ENCODE results near the gene SAMD4B. TPM values are rescaled to one million over a fixed set of nuclear protein-coding genes. Genes with fewer than 3 reads are reported as not detected.

SAMD4B gene
- total and polyA plus RNA-seq, 10 of the 15 experiments (the other 5 are each of a cell fraction or from before 2014, with no cell fraction given): 2.4 to 43.3 (median 23.9) TPM

GRCh38 chr19:39293394-39293793 lies 48.8 kb upstream of the SAMD4B start:
- Histone ChIP-seq H3K9me3 (replicated peaks; ENCODE audit: control insufficient read depth, insufficient read depth, low read length) (no peaks in the 10 kb centered on the region), H3K79me2 (ENCODE audit: control insufficient read depth, insufficient read depth, low read length) (no peaks in the 10 kb centered on the region), H3K27me3 (replicated peaks in 1 of 2; ENCODE audit: control insufficient read depth in 2 of 2, insufficient read depth in 2 of 2, low read length in 1 of 2) (0 out of 4 replicates have a peak, but pooled peaks cover 0 to 3% of the 10 kb centered on the region in 2 experiments), H2AFZ (ENCODE audit: control insufficient read depth, low read depth, low read length) (no peak overlapping the region), H3K4me2 (ENCODE audit: control insufficient read depth, insufficient read depth) (no peak overlapping the region), H3K9ac (ENCODE audit: control insufficient read depth, insufficient read depth, low read length) (no peak overlapping the region), H3K36me3 (ENCODE audit: control insufficient read depth in 2 of 2, insufficient read depth in 2 of 2, low read length in 1 of 2) (no peaks in the 10 kb centered on the region), H3K27ac (ENCODE audit: control insufficient read depth, insufficient read depth) (no peak overlapping the region), H3K4me1 (ENCODE audit: control insufficient read depth, insufficient read depth, low read length) (no peaks in the 10 kb centered on the region), H3K4me3 (no peak overlapping the region), H4K20me1 (ENCODE audit: control insufficient read depth, insufficient read depth) (no peaks in the 10 kb centered on the region)
- no peak for FAIRE-seq
- WGBS (ENCODE audit: insufficient coverage, insufficient replicate concordance, low lambda C conversion rate, missing lambda C conversion rate): 49% methylated on average over 4 of the region's 4 CpGs
- ChIA-PET POLR2A (no interaction called here), CTCF (no interaction called here), RAD21 (ENCODE audit: unreplicated experiment) (no interaction called here), SMC1A (ENCODE audit: uncharacterized antibody, unreplicated experiment) (no interaction called here)
- BruUV-seq (replicated peaks): no TSS peak
- intact Hi-C loops (cut with micrococcal nuclease; ENCODE audit: unreplicated experiment): no loop called here
- DNase-seq (ENCODE audit: low read depth, low spot score): no peak
- TF ChIP-seq BCL11A (IDR thresholded peaks at IDR 0.05; ENCODE audit: low read depth, low read length) (no peak), ZNF217 (IDR thresholded peaks at IDR 0.05) (no peak), EGR1 (IDR thresholded peaks at IDR 0.05; ENCODE audit: borderline replicate concordance in 1 of 2, low read depth in 2 of 2, low read length in 2 of 2) (no peak), CBX5 (IDR thresholded peaks at IDR 0.05; ENCODE audit: low read depth) (no peak), NKRF (conservative IDR thresholded peaks at IDR 0.05) (no peak), ZBTB4 (CRISPR knock-in tag; IDR thresholded peaks at IDR 0.05) (no peak)
- in situ Hi-C loops (cut with MboI): no loop called here
- no peak for ATAC-seq
